HG03025 (cell line): ENCODE measurements around the gene ADAD2.

Experiments used
- ATAC-seq: cut with Tn5 transposase; IDR thresholded peaks from one replicate; pipeline ENCODE4 v1.9.1; 2021; ENCODE audit warnings: mild to moderate bottlenecking, moderate library complexity; ENCODE audit not compliant: unreplicated experiment, low FRiP score

Gene ADAD2

DNA sequence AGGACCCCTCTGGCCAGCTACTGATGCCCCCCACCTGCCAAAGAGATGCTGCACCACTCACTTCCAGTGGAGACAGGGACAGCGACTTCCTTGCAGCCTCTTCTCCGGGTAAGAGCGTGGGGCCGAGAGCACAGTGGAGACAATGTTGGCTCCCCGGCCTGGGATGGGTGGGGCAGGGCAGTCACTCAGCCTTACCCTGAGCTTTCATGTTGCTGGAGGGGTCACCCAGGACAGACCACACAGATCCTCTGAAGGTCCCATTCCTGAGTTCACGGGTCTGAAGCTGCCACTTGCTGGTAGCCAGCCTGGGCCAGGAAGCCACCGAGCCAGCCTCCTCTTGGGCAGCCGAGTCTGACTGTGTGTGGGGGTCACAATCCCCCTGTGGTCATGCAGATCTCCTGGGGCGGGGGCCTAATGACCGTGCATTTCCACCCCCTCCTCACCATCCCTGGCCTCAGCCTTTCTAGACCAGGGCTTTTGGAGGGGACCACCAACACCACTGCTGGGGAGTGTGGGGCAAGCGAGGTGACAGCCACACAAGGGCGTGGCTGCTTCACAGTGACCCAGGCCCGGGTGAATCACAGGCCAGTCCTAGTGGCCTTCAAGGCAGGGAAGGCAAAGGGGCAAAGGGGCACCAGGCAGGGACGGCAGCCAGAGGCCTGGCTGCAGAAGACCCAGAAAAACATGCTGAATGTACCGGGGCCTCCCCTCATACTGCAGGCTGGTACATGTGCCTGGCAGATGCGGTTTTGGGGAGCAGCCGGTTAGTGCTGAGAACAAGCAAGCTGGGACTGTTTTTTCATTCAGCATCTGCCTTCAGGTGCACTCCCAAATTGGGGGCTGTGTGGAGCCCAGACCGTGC, 14.5 kb upstream of the ADAD2 start:
- ATAC-seq: no peak

DNA sequence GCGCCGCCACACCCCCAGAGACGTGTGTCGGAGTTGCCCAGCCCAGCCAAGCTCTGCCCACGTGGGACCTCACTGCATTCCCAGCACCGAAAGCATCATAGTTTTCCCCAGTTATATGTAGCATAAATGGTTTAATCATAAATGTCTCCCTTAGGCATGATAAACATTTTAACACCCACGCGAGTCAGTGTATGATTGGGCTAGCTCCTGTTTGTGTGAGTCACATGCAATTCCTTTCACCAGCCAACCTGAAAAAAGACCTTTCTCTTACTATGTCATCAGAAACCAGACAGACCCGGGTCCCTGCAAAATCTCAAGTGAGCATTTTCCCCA, 13.2 kb upstream of the ADAD2 start:
- no peak for ATAC-seq

GRCh38 chr16:84178146-84178765, 12.7 kb upstream of the ADAD2 start:
- no peak for ATAC-seq

GRCh38 chr16:84178892-84179611, 11.9 kb upstream of the ADAD2 start:
- no peak for ATAC-seq

DNA sequence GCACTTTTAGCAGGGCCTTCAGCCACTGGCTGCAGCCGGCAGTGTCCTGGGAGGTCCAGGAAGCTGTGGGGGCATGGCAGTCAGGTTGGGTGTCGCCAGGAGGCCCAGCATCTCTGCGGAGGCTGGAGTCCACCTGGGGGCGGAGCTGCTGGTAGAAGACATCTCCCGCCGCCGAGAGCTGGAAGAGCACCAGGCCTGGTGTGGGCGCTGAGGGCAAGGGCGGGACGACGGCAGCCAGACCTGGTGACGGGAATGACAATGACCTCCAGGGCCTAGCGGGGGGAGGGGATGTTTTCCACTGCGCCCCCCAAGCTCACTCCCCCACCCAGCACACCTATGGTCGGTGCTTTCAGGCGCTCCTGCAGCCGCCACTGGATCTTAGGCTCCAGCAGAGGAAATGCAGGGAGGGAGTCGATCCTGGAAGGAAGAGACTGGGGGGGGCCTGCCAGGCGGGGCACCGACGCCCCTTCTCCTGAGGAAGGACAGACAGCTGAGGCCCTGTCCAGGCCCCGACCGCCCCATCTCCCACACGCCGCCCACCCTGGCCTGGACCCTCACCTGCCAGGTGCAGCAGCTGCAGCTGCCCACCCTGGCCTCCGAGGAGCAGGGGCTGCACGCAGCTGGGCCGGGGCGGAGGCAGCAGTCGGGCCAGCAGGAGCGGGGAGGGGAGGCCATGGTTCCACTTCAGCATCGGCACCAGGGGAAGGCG, 11.2 kb upstream of the ADAD2 start:
- no peak for ATAC-seq

DNA sequence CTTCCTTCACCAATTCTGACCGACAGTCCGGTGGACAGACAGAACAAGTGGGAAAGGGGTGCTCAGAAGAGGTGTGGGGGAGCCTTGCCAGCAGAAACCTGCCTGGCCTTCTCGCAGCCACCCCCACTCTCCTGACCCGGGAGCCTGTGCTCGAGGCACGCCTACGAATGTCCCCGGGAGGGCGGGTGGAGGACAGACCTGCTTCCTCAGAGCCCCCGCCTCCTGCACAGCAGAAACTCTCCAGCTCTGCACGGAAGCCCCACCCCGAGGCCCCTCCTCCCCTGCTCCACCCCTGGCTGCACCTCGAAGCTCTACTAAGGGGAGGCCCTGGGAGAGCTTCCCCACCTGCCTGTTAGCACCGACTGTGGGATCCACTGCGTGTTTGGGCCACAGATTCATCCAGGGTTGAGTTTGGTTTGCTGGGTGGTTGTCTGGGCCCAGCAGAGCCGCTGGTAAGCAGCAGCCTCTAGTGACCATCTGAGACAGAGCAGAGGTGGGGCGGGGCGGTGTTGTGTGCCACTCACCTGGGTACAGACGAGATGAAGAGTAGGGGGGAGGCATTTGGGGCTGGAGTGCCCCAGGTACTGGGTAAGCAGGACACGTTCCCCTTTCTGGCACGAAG, 10.3 kb upstream of the ADAD2 start:
- ATAC-seq: no peak

DNA sequence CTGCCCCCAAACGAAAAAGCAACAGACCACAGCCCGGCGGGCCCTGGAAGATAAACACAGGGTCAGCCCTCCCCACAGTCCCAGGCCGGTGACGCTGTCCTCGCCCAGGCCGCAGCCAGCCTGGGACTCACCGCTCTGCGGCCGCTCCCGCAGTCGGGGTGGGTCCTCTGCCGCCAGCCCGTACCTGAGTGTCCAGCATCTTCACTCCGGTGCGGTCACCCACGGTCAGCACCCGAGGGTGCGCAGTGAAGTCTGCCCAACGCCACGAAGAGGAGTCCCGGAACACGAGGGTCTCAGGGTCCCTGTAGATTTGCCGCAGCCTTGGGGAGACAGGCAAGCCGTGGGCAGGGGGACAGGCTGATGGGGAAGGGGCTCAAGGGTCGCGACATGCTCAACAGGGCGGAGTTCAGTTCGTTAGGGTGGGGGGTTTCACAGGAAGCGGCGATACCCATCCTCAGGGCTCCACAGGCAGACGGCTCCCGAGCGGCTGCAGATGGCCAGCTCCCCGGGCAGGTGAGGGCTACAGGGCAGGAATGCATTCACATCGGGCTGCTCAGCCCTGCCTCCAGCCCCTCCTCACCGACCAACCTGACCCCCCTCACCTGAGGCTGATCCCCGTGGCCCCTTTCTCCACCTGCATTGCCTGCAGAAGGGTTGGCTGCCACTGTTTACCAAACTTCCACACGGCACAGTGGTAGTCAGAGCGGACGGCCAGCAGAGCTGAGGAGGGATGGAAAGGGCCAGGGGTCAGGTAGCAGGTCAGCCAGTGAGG, 9.6 kb upstream of the ADAD2 start:
- no peak for ATAC-seq

DNA sequence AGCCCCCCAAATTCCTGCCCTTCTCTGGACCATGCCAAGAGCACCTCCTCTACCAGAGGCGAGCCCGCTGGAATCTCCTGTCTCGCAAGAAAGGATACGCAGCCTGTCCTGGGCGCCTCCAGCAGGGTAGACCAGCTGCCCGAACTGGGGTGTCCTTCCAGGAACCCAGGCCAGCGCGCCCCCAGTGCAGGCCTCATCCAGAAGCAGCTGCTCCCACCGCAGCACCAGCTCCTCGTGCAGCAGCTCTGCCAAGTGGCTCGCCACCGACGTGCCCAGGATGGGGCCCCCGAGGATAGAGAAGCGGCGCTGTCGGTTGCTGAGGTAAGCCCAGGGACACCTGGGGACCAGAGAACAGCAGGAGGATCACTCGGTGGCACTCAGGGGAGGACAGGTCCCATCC, 8.9 kb upstream of the ADAD2 start:
- no peak for ATAC-seq

DNA sequence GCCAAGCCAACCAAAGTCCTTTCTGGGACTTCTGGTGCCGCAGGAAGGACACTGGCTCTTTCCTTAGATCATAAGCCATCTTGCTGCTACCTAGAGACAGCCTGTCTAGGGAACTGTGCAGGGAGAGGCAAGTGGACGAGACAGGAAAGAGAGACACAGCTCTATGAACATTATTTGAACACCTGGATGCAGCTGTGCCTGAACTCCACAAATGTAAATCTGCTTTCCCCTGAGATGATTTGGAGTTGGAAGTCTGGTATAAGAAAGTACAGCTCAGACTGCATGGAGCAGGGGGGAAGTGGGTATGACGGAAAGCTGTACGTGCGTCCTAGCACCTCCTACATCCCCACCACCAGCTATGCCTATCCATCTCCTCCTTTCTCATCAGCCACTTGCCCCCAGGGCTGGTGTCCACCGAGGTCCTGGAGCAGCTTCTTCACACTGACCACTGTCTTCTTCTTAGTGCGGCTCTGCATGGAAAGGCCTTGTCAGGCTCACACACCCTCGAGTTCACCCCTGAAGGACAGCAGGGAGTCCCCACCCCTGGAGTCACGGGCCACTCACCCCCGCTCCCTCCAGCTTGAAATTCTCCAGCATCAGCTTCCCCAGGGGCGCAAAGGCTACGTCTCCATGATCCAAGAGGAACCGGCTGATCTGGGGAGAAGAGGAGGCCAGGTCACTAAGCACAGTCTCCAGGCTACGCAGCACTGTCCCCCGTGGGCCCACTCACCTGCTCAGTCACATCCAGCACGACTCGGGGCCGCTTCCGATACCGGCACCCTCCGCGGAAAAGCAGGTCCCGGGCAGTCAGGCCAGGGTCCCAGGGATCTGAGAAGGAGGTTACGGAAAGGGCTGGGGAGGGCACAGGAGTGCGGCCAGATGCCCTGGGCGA, 8.0 kb upstream of the ADAD2 start:
- no peak for ATAC-seq

GRCh38 chr16:84183572-84183875, 7.4 kb upstream of the ADAD2 start:
- no peak for ATAC-seq

GRCh38 chr16:84183911-84184591, 6.9 kb upstream of the ADAD2 start:
- ATAC-seq: no peak

GRCh38 chr16:84184775-84185174, 6.2 kb upstream of the ADAD2 start:
- no peak for ATAC-seq

DNA sequence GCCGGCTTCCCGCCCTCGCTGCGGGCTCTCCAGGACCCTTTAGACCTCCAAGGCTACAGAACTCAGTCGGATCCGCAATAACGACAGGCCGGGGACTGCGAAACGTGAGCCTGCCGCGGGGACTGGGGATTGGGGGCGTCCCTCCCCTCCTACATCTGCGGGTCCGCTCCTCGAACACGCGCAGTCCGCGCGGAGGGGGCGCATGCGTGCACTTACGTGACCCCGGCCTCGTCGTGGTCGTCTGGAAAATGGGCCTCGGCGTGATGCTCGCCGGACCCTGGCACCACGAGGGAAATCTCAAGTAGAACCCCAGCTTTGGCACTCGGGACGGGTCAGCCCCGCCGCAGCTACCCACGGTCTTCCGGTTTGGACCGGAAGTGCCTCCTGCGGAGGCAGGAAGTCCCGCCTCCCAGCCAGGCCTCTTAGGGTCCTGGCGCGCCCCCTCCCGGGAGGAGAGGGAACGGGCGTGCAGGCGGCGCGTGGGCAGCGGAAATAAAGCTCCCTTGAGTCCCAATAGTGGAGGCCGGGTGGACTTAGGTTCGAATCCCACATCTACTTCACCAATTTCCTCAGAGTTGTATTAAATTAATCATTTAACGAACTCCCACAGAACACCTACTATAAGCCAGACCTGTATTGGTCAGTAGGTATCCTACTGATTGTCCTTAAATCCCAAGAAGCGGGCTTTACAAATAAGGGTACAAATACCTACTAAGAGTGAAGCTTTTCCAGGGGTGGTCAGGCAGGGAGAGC, 4.1 kb upstream of the ADAD2 start, which contains the start of gene TAF1C:
Gene TAF1C (minus strand): TSS at position 373 of the 753 bp plus-strand sequence. CDS start 2,069 bp downstream, outside the sequence.
- ATAC-seq: peak; percentile 80

- no peak for ATAC-seq
Observed at GRCh38 chr16:84191466-84191865, 509 bp downstream of the ADAD2 start.

- ATAC-seq: no peak
Observed at GRCh38 chr16:84193480-84193879, 2.5 kb downstream of the ADAD2 start.

DNA sequence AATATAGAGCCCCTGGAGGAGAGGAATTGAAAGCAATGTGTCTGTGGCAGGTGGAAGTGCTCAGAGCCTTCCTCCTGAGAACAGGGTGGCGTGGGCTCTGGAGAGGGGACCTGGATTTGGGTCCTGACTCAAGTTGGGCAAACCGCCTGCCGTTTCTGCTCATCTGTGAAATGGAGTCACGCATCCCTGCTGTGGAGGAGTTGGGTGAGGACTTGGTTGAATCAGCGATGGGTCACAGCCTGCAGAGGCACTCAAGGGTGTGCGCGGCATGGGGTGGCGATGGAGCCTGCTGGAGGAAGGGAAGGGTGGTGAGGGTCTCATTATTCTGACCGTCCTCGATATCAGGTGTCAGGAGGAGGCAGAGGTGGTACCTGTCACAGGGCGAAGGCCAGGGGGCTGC, 3.1 kb downstream of the ADAD2 start:
- ATAC-seq: no peak

- ATAC-seq: no peak
Observed at GRCh38 chr16:84194470-84195200, 3.7 kb downstream of the ADAD2 start.
